Measurements from ENCODE around the gene CERCAM.
"Not testable (repeated sequence)": the region's sequence is repeated elsewhere in the genome, so short reads cannot be mapped to it uniquely, and the experiment has no call there.

The CERCAM gene

GRCh38 chr9:128393970-128394369, 26.7 kb upstream of the CERCAM start:
- no peak for DNase-seq

GRCh38 chr9:128394379-128395168, 26.1 kb upstream of the CERCAM start:
- no peak for DNase-seq

- DNase-seq, result no peak
Measured at GRCh38 chr9:128396970-128397613, 23.6 kb upstream of the CERCAM start.

GRCh38 chr9:128397831-128398230, 22.8 kb upstream of the CERCAM start:
- no peak for DNase-seq

GRCh38 chr9:128399861-128400260, 20.8 kb upstream of the CERCAM start:
- DNase-seq, result no peak

GRCh38 chr9:128404560-128404959, 16.1 kb upstream of the CERCAM start:
- no peak for DNase-seq

- DNase-seq, result no peak
Measured at GRCh38 chr9:128405077-128405779, 15.4 kb upstream of the CERCAM start.

GRCh38 chr9:128405780-128406171, 14.9 kb upstream of the CERCAM start:
- DNase-seq, result no peak

- DNase-seq, result no peak
Measured at GRCh38 chr9:128406848-128407391, 13.7 kb upstream of the CERCAM start.

- no peak for DNase-seq
Measured at GRCh38 chr9:128408963-128409431, 11.7 kb upstream of the CERCAM start.

- no peak for DNase-seq
Measured at GRCh38 chr9:128409450-128409849, 11.2 kb upstream of the CERCAM start.

GRCh38 chr9:128409978-128410377, 10.7 kb upstream of the CERCAM start:
- no peak for DNase-seq

GRCh38 chr9:128411364-128412119, 9.1 kb upstream of the CERCAM start:
- DNase-seq, result no peak

- peak; percentile 78 for DNase-seq
Measured at GRCh38 chr9:128412120-128412790, 8.4 kb upstream of the CERCAM start.

- not testable (repeated sequence) for DNase-seq
Measured at GRCh38 chr9:128413728-128414127, 6.9 kb upstream of the CERCAM start.

GRCh38 chr9:128414461-128414860, 6.2 kb upstream of the CERCAM start:
- DNase-seq, result no peak

- DNase-seq, result no peak
Measured at GRCh38 chr9:128415281-128415680, 5.4 kb upstream of the CERCAM start.

GRCh38 chr9:128416014-128416413, 4.6 kb upstream of the CERCAM start:
- DNase-seq, result no peak

- no peak for DNase-seq
Measured at GRCh38 chr9:128416432-128417019, 4.1 kb upstream of the CERCAM start.

GRCh38 chr9:128419061-128419925, 1.4 kb upstream of the CERCAM start:
- no peak for DNase-seq
